ENCODE data around the gene CACNA2D4. TPM values are rescaled to one million over a fixed set of nuclear protein-coding genes. Genes with fewer than 3 reads are reported as not detected.

CACNA2D4 gene
- total and polyA plus RNA-seq, 2 of the 13 experiments (the other 11 are each of a cell fraction or from before 2014, with no cell fraction given) = 14.2 to 136 TPM

- no peak overlapping the region for H3K4me3 ChIP-seq (replicated peaks in 1 of 3; ENCODE audit: insufficient read depth in 1 of 3, low read depth in 2 of 3, low read length in 3 of 3)
- ATAC-seq = no peak
- peaks cover 27% of the 10 kb centered on the region for H3K4me1 ChIP-seq (ENCODE audit: insufficient read depth, low read length)
- DNase-seq (ENCODE audit: low spot score) = no peak
- H3K9me3 ChIP-seq (ENCODE audit: low read length) = no peaks in the 10 kb centered on the region
- BruUV-seq (replicated peaks) = no TSS peak
- peaks cover 40% of the 10 kb centered on the region for H3K79me2 ChIP-seq (ENCODE audit: insufficient read depth, low read length)
- intact Hi-C loops (cut with micrococcal nuclease; ENCODE audit: unreplicated experiment) = no loop called here
- 0 out of 2 replicates have a peak, but pooled peaks cover 3% of the 10 kb centered on the region for H4K20me1 ChIP-seq (ENCODE audit: insufficient read depth, low read length)
- TF ChIP-seq ZNF609 (CRISPR knock-in tag; IDR thresholded peaks at IDR 0.05; ENCODE audit: borderline replicate concordance) = no peak
- no peak for TF ChIP-seq KMT2A (CRISPR knock-in tag; IDR thresholded peaks at IDR 0.05)
- no peak for TF ChIP-seq ZNF777 (CRISPR knock-in tag; IDR thresholded peaks at IDR 0.05)
- no peak for TF ChIP-seq SP5 (CRISPR knock-in tag; IDR thresholded peaks at IDR 0.05; ENCODE audit: borderline replicate concordance, low read depth)
- no peak for TF ChIP-seq MAFF (IDR thresholded peaks at IDR 0.05; ENCODE audit: low read depth, low read length)
- no peak for TF ChIP-seq ELF3 (CRISPR knock-in tag; IDR thresholded peaks at IDR 0.05)
- TF ChIP-seq ZSCAN31 (CRISPR knock-in tag; IDR thresholded peaks at IDR 0.05; ENCODE audit: low read depth) = no peak
- no peak for TF ChIP-seq ZNF263 (CRISPR knock-in tag; IDR thresholded peaks at IDR 0.05)
- H3K4me2 ChIP-seq (ENCODE audit: low read depth, low read length) = no peak overlapping the region
- ChIA-PET CTCF (ENCODE audit: low intra/inter-chr PET ratio, low total read pairs) (no interaction called here), POLR2A (no interaction called here)
- WGBS (ENCODE audit: low lambda C conversion rate) = 97% methylated on average over 5 of the region's 5 CpGs
- no peak for FAIRE-seq
- H3K36me3 ChIP-seq (replicated peaks in 1 of 2; ENCODE audit: control insufficient read depth in 1 of 2, insufficient read depth in 2 of 2, low read length in 2 of 2) = peaks cover 9 to 81% of the 10 kb centered on the region in 2 experiments
- no peak overlapping the region for H2AFZ ChIP-seq (ENCODE audit: low read length)
- H3K9ac ChIP-seq (ENCODE audit: insufficient read depth, low read depth, low read length) = no peak overlapping the region
- no peak overlapping the region for H3K27ac ChIP-seq (ENCODE audit: extremely low read length, insufficient read depth, low read length)
- no peaks in the 10 kb centered on the region for H3K27me3 ChIP-seq (ENCODE audit: control insufficient read depth in 1 of 2, insufficient read depth in 2 of 2, low read length in 2 of 2)
- in situ Hi-C loops (cut with HindIII; ENCODE audit: extremely low pct_ligation_motif_present, low pct_unique_long_range_greater_than_20kb) = no loop called here
These were observed 140.7 kb downstream of the CACNA2D4 start for GRCh38 chr12:1777798-1778197.
